Mesendoderm (in vitro differentiated cells): Measurements from ENCODE around the gene HS6ST3.

Experiments used
- DNase-seq: peaks from one replicate; pipeline ENCODE4 v3.0.0; 2013
- H2AK5ac ChIP-seq: 2 replicates; pipeline ENCODE4 v1.6.1; 2013; ENCODE audit warnings: low read length, inconsistent platforms
- H2BK120ac ChIP-seq: 2 replicates; pipeline ENCODE4 v1.6.1; 2013; ENCODE audit warnings: low read depth, mild to moderate bottlenecking, low read length, moderate library complexity, mixed read lengths
- H2BK15ac ChIP-seq: replicated peaks from 2 replicates; pipeline ENCODE4 v1.6.1; 2013; ENCODE audit warnings: low read depth, mild to moderate bottlenecking, moderate library complexity
- H2BK5ac ChIP-seq: 2 replicates; pipeline ENCODE4 v1.6.1; 2013; ENCODE audit warnings: low read length, inconsistent platforms
- H3K18ac ChIP-seq: 2 replicates; pipeline ENCODE4 v1.6.1; 2013; ENCODE audit warnings: mild to moderate bottlenecking, low read length, mixed read lengths
- H3K23ac ChIP-seq: one replicate; pipeline ENCODE4 v1.6.1; 2013; ENCODE audit warnings: low read length
- H3K27ac ChIP-seq: 2 replicates; pipeline ENCODE4 v1.5.1; 2013; ENCODE audit warnings: low read depth, mild to moderate bottlenecking, inconsistent platforms, low read length, moderate library complexity
- H3K27me3 ChIP-seq: 2 replicates; pipeline ENCODE4 v1.6.1; 2013; ENCODE audit warnings: low read length, control low read depth, mild to moderate bottlenecking, inconsistent platforms; ENCODE audit not compliant: insufficient read depth, poor library complexity
- H3K36me3 ChIP-seq: 2 replicates; pipeline ENCODE4 v1.6.1; 2013; ENCODE audit warnings: low read length, inconsistent platforms; ENCODE audit not compliant: control insufficient read depth, insufficient read depth
- H3K4ac ChIP-seq: one replicate; pipeline ENCODE4 v1.6.1; 2013; ENCODE audit warnings: low read depth, mild to moderate bottlenecking, low read length, moderate library complexity
- H3K4me1 ChIP-seq: 2 replicates; pipeline ENCODE4 v1.6.1; 2013; ENCODE audit warnings: low read depth, low read length, inconsistent platforms; ENCODE audit not compliant: control insufficient read depth
- H3K4me2 ChIP-seq: 2 replicates; pipeline ENCODE4 v1.6.1; 2013; ENCODE audit warnings: low read length
- H3K4me3 ChIP-seq: 2 replicates; pipeline ENCODE4 v1.5.1; 2013; ENCODE audit warnings: mild to moderate bottlenecking, low read length
- H3K56ac ChIP-seq: one replicate; pipeline ENCODE4 v1.6.1; 2013; ENCODE audit warnings: low read length
- H3K79me1 ChIP-seq: 2 replicates; pipeline ENCODE4 v1.6.1; 2013; ENCODE audit warnings: low read length, inconsistent platforms
- H3K79me2 ChIP-seq: 2 replicates; pipeline ENCODE4 v1.6.1; 2013; ENCODE audit warnings: mild to moderate bottlenecking, low read length; ENCODE audit not compliant: control insufficient read depth, insufficient read depth
- H3K9ac ChIP-seq: 2 replicates; pipeline ENCODE4 v1.6.1; 2013; ENCODE audit warnings: low read length, inconsistent platforms
- H4K5ac ChIP-seq: one replicate; pipeline ENCODE4 v1.6.1; 2013; ENCODE audit warnings: low read length
- H4K8ac ChIP-seq: one replicate; pipeline ENCODE4 v1.6.1; 2013; ENCODE audit warnings: low read depth, mild to moderate bottlenecking, control low read depth, low read length, moderate library complexity
- WGBS: extraction: QIAGEN DNeasy Blood & Tissue Kit; methylation state at CpG from one replicate; pipeline ENCODE4 v1.1.7; 2013; ENCODE audit warnings: low lambda C conversion rate, missing lambda C conversion rate; ENCODE audit not compliant: insufficient coverage; ENCODE audit errors: extremely low coverage; 5-methylcytosine and 5-hydroxymethylcytosine counted together

HS6ST3 gene

GRCh38 chr13:96403241-96403640 lies 313.3 kb downstream of the HS6ST3 start:
- Histone ChIP-seq H3K4me2 (no peak overlapping the region), H3K18ac (no peak overlapping the region), H3K56ac (no peak overlapping the region), H3K79me1 (no peaks in the 10 kb centered on the region), H3K79me2 (no peaks in the 10 kb centered on the region), H3K27ac (no peak overlapping the region), H2AK5ac (no peak overlapping the region), H3K9ac (no peak overlapping the region), H4K5ac (no peak overlapping the region), H3K4ac (no peak overlapping the region), H2BK5ac (no peak overlapping the region), H3K4me3 (no peak overlapping the region), H2BK15ac (no peak overlapping the region), H3K4me1 (no peaks in the 10 kb centered on the region), H2BK120ac (no peak overlapping the region), H4K8ac (no peak overlapping the region), H3K23ac (no peak overlapping the region), H3K36me3 (no peaks in the 10 kb centered on the region), H3K27me3 (no peaks in the 10 kb centered on the region)
- no CpG with 5 or more reads among the region's 1 CpG for WGBS
- DNase-seq, result no peak

GRCh38 chr13:96403651-96404050 lies 313.7 kb downstream of the HS6ST3 start:
- no peaks in the 10 kb centered on the region for H3K36me3 ChIP-seq
- H2BK5ac ChIP-seq, result no peak overlapping the region
- no peak overlapping the region for H3K23ac ChIP-seq
- H3K18ac ChIP-seq, result no peak overlapping the region
- H3K4ac ChIP-seq, result no peak overlapping the region
- DNase-seq, result no peak
- H3K27me3 ChIP-seq, result no peaks in the 10 kb centered on the region
- H3K4me3 ChIP-seq, result no peak overlapping the region
- no peaks in the 10 kb centered on the region for H3K79me2 ChIP-seq
- no peak overlapping the region for H3K4me2 ChIP-seq
- no peaks in the 10 kb centered on the region for H3K79me1 ChIP-seq
- H4K5ac ChIP-seq, result no peak overlapping the region
- no peak overlapping the region for H3K9ac ChIP-seq
- no peak overlapping the region for H2BK120ac ChIP-seq
- H3K4me1 ChIP-seq, result no peaks in the 10 kb centered on the region
- no peak overlapping the region for H2AK5ac ChIP-seq
- H3K56ac ChIP-seq, result no peak overlapping the region
- whole genome bisulfite sequencing, result no CpG with 5 or more reads among the region's 2 CpGs
- H2BK15ac ChIP-seq, result no peak overlapping the region
- no peak overlapping the region for H4K8ac ChIP-seq
- no peak overlapping the region for H3K27ac ChIP-seq

- H3K18ac ChIP-seq, result no peak overlapping the region
- DNase-seq, result no peak
- H4K8ac ChIP-seq, result no peak overlapping the region
- H3K27ac ChIP-seq, result no peak overlapping the region
- no peak overlapping the region for H3K4ac ChIP-seq
- no peaks in the 10 kb centered on the region for H3K79me2 ChIP-seq
- H4K5ac ChIP-seq, result no peak overlapping the region
- no CpG with 5 or more reads among the region's 1 CpG for WGBS
- H3K56ac ChIP-seq, result no peak overlapping the region
- no peaks in the 10 kb centered on the region for H3K4me1 ChIP-seq
- H3K4me2 ChIP-seq, result no peak overlapping the region
- no peak overlapping the region for H3K4me3 ChIP-seq
- H3K9ac ChIP-seq, result no peak overlapping the region
- H2BK120ac ChIP-seq, result no peak overlapping the region
- no peak overlapping the region for H2BK15ac ChIP-seq
- H3K79me1 ChIP-seq, result no peaks in the 10 kb centered on the region
- H3K27me3 ChIP-seq, result no peaks in the 10 kb centered on the region
- no peak overlapping the region for H3K23ac ChIP-seq
- H2AK5ac ChIP-seq, result no peak overlapping the region
- H3K36me3 ChIP-seq, result no peaks in the 10 kb centered on the region
- no peak overlapping the region for H2BK5ac ChIP-seq
These were observed 326.0 kb downstream of the HS6ST3 start for GRCh38 chr13:96415831-96416385.

DNA sequence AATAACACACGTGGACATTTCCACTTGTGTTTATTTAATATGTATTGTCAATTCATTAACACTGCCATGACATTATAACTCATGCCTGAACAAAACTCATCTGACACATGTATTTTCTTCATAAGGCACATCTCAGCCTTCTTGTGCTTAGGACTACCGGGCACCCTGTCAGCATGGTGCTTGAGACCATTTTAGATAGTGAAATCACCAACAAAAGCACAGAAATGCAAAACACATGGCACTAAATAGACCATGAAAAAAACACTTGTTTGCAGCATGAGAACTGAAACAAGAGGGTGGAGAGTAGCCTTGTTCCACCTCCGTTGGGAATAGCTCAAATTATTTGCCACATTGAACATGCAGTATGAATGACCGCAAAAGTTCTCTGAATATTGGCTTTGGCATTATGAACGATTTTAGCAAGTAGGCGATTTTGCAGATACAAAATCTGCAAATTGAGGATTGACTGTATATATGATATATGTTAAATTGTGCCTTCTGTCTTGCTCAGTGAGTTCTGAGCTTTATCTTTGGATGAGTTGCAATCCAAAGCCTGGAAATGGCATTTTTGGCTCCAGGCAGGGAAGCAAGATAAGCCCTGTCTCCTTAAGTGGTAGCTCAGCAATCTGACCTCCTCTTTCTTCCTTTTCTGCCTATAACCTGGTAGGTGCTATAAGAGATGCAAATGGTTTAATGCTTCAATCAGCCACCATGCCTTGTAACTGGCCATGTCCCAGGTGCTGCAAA lies 328.2 kb downstream of the HS6ST3 start:
- Histone ChIP-seq H3K56ac (no peak overlapping the region), H2BK120ac (no peak overlapping the region), H2BK15ac (no peak overlapping the region), H3K4me3 (no peak overlapping the region), H3K36me3 (no peaks in the 10 kb centered on the region), H3K4me2 (no peak overlapping the region), H3K4ac (no peak overlapping the region), H3K4me1 (no peaks in the 10 kb centered on the region), H3K79me2 (no peaks in the 10 kb centered on the region), H3K18ac (no peak overlapping the region), H2BK5ac (no peak overlapping the region), H3K79me1 (no peaks in the 10 kb centered on the region), H3K23ac (no peak overlapping the region), H4K8ac (no peak overlapping the region), H4K5ac (no peak overlapping the region), H3K9ac (no peak overlapping the region), H3K27ac (no peak overlapping the region), H2AK5ac (no peak overlapping the region), H3K27me3 (no peaks in the 10 kb centered on the region)
- peak; percentile 23 for DNase-seq
- WGBS, result no CpG with 5 or more reads among the region's 6 CpGs

GRCh38 chr13:96421314-96421713 lies 331.4 kb downstream of the HS6ST3 start:
- H3K27me3 ChIP-seq, result no peaks in the 10 kb centered on the region
- H3K4me1 ChIP-seq, result no peaks in the 10 kb centered on the region
- H3K36me3 ChIP-seq, result no peaks in the 10 kb centered on the region
- H4K5ac ChIP-seq, result no peak overlapping the region
- H3K23ac ChIP-seq, result no peak overlapping the region
- H3K4ac ChIP-seq, result no peak overlapping the region
- H3K4me2 ChIP-seq, result no peak overlapping the region
- no peaks in the 10 kb centered on the region for H3K79me1 ChIP-seq
- no peak overlapping the region for H3K9ac ChIP-seq
- H2BK15ac ChIP-seq, result no peak overlapping the region
- no peak overlapping the region for H3K18ac ChIP-seq
- no peak overlapping the region for H2BK120ac ChIP-seq
- H4K8ac ChIP-seq, result no peak overlapping the region
- no peak overlapping the region for H2AK5ac ChIP-seq
- H2BK5ac ChIP-seq, result no peak overlapping the region
- no peak overlapping the region for H3K27ac ChIP-seq
- no peaks in the 10 kb centered on the region for H3K79me2 ChIP-seq
- no peak overlapping the region for H3K4me3 ChIP-seq
- H3K56ac ChIP-seq, result no peak overlapping the region
- DNase-seq, result no peak

- no peak overlapping the region for H3K27ac ChIP-seq
- no peak for DNase-seq
- no peak overlapping the region for H2BK5ac ChIP-seq
- H3K23ac ChIP-seq, result no peak overlapping the region
- no peak overlapping the region for H4K8ac ChIP-seq
- no CpG with 5 or more reads among the region's 4 CpGs for WGBS
- no peak overlapping the region for H3K4me2 ChIP-seq
- no peaks in the 10 kb centered on the region for H3K27me3 ChIP-seq
- H3K4ac ChIP-seq, result no peak overlapping the region
- H2BK120ac ChIP-seq, result no peak overlapping the region
- H2BK15ac ChIP-seq, result no peak overlapping the region
- no peak overlapping the region for H2AK5ac ChIP-seq
- H3K36me3 ChIP-seq, result no peaks in the 10 kb centered on the region
- no peaks in the 10 kb centered on the region for H3K4me1 ChIP-seq
- no peak overlapping the region for H3K4me3 ChIP-seq
- no peak overlapping the region for H3K9ac ChIP-seq
- H3K79me2 ChIP-seq, result no peaks in the 10 kb centered on the region
- no peak overlapping the region for H3K56ac ChIP-seq
- no peak overlapping the region for H4K5ac ChIP-seq
- H3K18ac ChIP-seq, result no peak overlapping the region
- H3K79me1 ChIP-seq, result no peaks in the 10 kb centered on the region
These were observed 332.1 kb downstream of the HS6ST3 start for GRCh38 chr13:96422002-96422401.
